ENCODE data around the gene KLHDC8A. TPM values are rescaled to one million over a fixed set of nuclear protein-coding genes. Genes with fewer than 3 reads are reported as not detected.

KLHDC8A gene
- total RNA-seq, 4 donors from 2014 or later: 0.32 to 2.0 (median 1.2) TPM

DNA sequence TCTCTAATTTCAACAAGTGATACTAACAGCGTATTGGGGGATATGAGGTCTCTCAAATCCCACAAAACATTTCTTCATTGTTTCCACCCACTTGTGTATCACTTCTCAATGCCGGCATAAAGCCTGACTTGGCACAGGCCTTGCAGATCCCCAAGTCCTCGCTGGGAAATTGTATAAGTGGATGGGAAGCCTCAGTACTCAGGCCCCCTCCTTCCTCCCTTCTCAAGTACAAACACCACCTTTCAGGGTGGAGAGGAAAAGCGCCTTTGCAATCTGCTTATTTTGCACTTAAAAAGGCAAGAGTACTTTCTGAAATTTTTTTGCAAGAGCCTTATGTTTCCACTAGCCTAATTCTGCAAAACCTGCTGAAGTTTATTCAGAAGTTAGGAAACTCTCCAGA, 25.8 kb upstream of the KLHDC8A start:
- no peak for TF ChIP-seq POLR2AphosphoS5 (IDR thresholded peaks at IDR 0.05)
- TF ChIP-seq, protein P1, sequence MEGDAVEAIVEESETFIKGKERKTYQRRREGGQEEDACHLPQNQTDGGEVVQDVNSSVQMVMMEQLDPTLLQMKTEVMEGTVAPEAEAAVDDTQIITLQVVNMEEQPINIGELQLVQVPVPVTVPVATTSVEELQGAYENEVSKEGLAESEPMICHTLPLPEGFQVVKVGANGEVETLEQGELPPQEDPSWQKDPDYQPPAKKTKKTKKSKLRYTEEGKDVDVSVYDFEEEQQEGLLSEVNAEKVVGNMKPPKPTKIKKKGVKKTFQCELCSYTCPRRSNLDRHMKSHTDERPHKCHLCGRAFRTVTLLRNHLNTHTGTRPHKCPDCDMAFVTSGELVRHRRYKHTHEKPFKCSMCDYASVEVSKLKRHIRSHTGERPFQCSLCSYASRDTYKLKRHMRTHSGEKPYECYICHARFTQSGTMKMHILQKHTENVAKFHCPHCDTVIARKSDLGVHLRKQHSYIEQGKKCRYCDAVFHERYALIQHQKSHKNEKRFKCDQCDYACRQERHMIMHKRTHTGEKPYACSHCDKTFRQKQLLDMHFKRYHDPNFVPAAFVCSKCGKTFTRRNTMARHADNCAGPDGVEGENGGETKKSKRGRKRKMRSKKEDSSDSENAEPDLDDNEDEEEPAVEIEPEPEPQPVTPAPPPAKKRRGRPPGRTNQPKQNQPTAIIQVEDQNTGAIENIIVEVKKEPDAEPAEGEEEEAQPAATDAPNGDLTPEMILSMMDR (IDR thresholded peaks at IDR 0.05): no peak
- no peak for TF ChIP-seq POLR2A (IDR thresholded peaks at IDR 0.05; ENCODE audit: low read depth)
- no peak for TF ChIP-seq EP300 (IDR thresholded peaks at IDR 0.05)
- Histone ChIP-seq H3K27ac (replicated peaks in 1 of 4) (no peak overlapping the region), H3K4me1 (no peaks in the 10 kb centered on the region), H3K9me3 (no peaks in the 10 kb centered on the region), H3K36me3 (no peaks in the 10 kb centered on the region), H3K4me3 (no peak overlapping the region), H3K27me3 (peaks cover 0 to 8% (median 0%) of the 10 kb centered on the region in 4 donors)
- peak; percentile 34 for DNase-seq (ENCODE audit: extremely low spot score)
- 83% methylated on average over 4 of the region's 4 CpGs for WGBS
- intact Hi-C loops (cut with DNase I): no loop called here

DNA sequence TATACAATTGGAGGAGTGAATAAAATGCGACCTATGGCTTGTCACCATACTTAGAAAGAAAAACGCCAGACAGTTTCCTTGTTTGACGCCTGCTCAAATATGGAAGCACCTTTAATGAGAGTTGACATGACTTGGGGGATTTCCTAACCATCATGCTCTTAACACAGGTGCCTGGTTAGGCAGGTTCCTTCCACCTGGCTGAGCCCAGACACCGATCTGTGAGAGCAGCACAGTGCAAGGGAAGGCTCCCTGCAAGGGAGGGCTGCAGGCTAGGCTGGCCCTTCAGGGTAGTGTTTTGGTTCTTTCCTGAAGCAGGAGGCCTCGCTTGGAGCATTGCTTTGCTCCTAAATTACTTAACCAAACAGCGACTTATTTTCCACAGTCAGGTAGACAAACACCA, 24.6 kb upstream of the KLHDC8A start:
- DNase-seq (ENCODE audit: extremely low spot score): peak; percentile 82
- intact Hi-C loops (cut with DNase I): no loop called here
- no peaks in the 10 kb centered on the region for H3K36me3 ChIP-seq
- WGBS: 93% methylated on average over 6 of the region's 6 CpGs
- TF ChIP-seq POLR2AphosphoS5 (IDR thresholded peaks at IDR 0.05) (no peak), EP300 (IDR thresholded peaks at IDR 0.05) (no peak), POLR2A (IDR thresholded peaks at IDR 0.05; ENCODE audit: low read depth) (no peak)
- TF ChIP-seq, protein P1 (IDR thresholded peaks at IDR 0.05): no peak
- H3K9me3 ChIP-seq: no peaks in the 10 kb centered on the region
- no peak overlapping the region for H3K27ac ChIP-seq (replicated peaks in 1 of 4)
- H3K27me3 ChIP-seq: peaks cover 0 to 11% (median 0%) of the 10 kb centered on the region in 4 donors
- peaks cover 0 to 2% (median 2%) of the 10 kb centered on the region in 4 donors for H3K4me1 ChIP-seq
- H3K4me3 ChIP-seq: no peak overlapping the region

DNA sequence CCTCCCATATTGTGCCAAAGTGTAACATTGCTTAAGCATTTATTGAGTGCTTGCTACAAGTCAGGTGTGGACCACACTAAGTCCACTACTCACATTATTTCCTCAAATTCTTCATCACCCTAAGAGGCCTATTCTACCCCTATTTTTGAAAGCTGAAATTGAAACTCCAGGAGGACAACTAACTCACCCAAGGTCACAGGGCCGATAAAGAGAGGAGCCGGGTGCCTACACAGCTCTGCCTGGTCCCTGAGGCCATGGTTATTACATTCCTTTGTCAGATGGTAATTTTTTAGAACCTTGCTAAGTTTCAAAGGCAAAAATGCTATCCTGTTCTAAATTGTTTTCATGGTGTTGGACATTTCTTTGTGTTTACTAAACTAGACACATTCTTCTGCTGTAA, 24.2 kb upstream of the KLHDC8A start:
- peaks cover 3 to 6% (median 6%) of the 10 kb centered on the region in 4 donors for H3K4me1 ChIP-seq
- H3K4me3 ChIP-seq: no peak overlapping the region
- intact Hi-C loops (cut with DNase I): no loop called here
- TF ChIP-seq, protein P1 (IDR thresholded peaks at IDR 0.05): no peak
- no peak for TF ChIP-seq POLR2AphosphoS5 (IDR thresholded peaks at IDR 0.05)
- no peak for TF ChIP-seq EP300 (IDR thresholded peaks at IDR 0.05)
- TF ChIP-seq POLR2A (IDR thresholded peaks at IDR 0.05; ENCODE audit: low read depth): no peak
- H3K36me3 ChIP-seq: no peaks in the 10 kb centered on the region
- 62% methylated on average over 2 of the region's 2 CpGs for WGBS
- peaks cover 0 to 11% (median 0%) of the 10 kb centered on the region in 4 donors for H3K27me3 ChIP-seq
- H3K27ac ChIP-seq (replicated peaks in 1 of 4): no peak overlapping the region
- DNase-seq (ENCODE audit: extremely low spot score): peak; percentile 31
- no peaks in the 10 kb centered on the region for H3K9me3 ChIP-seq

DNA sequence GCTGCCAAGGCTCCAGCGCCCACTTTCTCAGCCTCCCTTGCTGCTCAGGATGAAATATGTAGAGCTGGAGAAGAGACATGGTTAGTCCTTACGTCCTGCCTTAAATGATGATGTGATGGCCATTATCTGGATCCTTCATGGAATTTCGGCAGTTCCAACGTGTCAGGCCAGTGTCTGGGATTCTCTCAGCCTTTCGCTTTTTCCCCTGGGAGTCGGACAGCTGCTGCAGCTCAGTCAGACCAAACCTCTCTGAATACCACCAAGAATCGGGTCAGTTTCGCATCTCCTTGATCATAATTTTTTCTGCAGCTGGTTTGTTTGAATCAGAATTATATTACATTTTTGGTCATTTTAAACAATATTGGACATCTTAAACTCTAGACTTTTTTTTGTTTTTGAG, 22.3 kb upstream of the KLHDC8A start:
- no peaks in the 10 kb centered on the region for H3K9me3 ChIP-seq
- peak; percentile 7 for DNase-seq (ENCODE audit: extremely low spot score)
- intact Hi-C loops (cut with DNase I): no loop called here
- TF ChIP-seq POLR2A (IDR thresholded peaks at IDR 0.05; ENCODE audit: low read depth) (no peak), POLR2AphosphoS5 (IDR thresholded peaks at IDR 0.05) (no peak), EP300 (IDR thresholded peaks at IDR 0.05) (no peak)
- TF ChIP-seq, protein P1 (IDR thresholded peaks at IDR 0.05): no peak
- no peak overlapping the region for H3K4me3 ChIP-seq
- H3K36me3 ChIP-seq: no peaks in the 10 kb centered on the region
- H3K27me3 ChIP-seq: peaks cover 0 to 22% (median 1%) of the 10 kb centered on the region in 4 donors
- no peak overlapping the region for H3K27ac ChIP-seq (replicated peaks in 1 of 4)
- H3K4me1 ChIP-seq: peaks cover 4 to 19% (median 13%) of the 10 kb centered on the region in 4 donors
- 88% methylated on average over 8 of the region's 8 CpGs for whole genome bisulfite sequencing

DNA sequence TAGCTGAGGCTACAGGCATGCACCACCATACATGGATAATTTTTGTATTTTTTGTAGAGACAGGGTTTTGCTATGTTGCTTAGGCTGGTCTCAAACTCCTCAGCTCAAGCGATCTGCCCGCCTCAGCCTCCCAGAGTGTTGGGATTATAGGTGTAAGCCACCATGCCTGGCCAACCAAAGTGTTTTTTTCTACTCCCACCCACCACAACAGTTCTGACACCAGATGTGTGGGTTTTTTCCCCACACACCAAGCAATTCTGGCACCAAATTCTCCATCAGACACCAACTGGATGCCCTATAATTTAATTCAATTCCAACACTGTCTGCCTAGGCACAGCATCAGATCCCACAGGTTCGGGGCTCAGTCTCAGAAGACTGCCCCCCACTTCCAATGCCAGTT, 20.6 kb upstream of the KLHDC8A start:
- no peak for TF ChIP-seq POLR2AphosphoS5 (IDR thresholded peaks at IDR 0.05)
- intact Hi-C loops (cut with DNase I): no loop called here
- no peak overlapping the region for H3K4me3 ChIP-seq

More for the DNA sequence above, 20.6 kb upstream of the KLHDC8A start:
- H3K27ac ChIP-seq (replicated peaks in 1 of 4): no peak overlapping the region
- peak; percentile 42 for DNase-seq (ENCODE audit: extremely low spot score)
- no peaks in the 10 kb centered on the region for H3K9me3 ChIP-seq
- H3K27me3 ChIP-seq: peaks cover 0 to 35% (median 5%) of the 10 kb centered on the region in 4 donors
- H3K36me3 ChIP-seq: no peaks in the 10 kb centered on the region
- 97% methylated on average over 3 of the region's 3 CpGs for WGBS
- H3K4me1 ChIP-seq: peaks cover 4 to 26% (median 19%) of the 10 kb centered on the region in 4 donors
